GM19438 (cell line): ENCODE measurements around the gene FHL2.

ENCODE experiments used
- ATAC-seq: cut with Tn5 transposase; IDR thresholded peaks from one replicate; pipeline ENCODE4 v1.9.1; 2021; ENCODE audit warnings: low read depth; ENCODE audit not compliant: unreplicated experiment

Gene FHL2

DNA sequence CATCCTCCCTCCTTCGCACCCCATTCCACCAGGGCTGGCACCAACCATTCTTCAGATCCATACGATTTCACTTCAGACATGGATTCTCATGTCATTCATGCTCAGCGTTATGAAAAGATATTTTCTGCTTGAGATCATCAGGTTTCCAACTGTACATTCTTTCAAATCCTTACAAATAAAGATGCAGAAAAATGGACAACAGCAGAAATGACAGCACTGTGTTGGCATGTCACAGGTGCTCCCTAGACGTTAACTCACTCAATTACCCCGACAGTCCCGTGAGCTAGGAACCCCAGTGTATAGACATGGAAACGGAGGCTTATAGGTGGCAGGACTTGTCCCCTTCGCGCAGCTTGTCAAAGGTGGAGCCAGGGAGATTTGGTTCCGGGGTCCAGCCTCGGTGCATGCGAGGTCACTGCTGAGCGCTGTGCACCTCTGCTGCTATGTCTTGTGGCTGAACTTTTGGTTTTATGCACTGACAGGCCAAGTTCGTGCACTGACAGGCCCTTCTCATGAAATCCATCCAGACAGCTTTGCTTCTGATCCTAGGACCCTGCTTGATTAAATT lies 17.7 kb downstream of the FHL2 start:
- no peak for ATAC-seq

DNA sequence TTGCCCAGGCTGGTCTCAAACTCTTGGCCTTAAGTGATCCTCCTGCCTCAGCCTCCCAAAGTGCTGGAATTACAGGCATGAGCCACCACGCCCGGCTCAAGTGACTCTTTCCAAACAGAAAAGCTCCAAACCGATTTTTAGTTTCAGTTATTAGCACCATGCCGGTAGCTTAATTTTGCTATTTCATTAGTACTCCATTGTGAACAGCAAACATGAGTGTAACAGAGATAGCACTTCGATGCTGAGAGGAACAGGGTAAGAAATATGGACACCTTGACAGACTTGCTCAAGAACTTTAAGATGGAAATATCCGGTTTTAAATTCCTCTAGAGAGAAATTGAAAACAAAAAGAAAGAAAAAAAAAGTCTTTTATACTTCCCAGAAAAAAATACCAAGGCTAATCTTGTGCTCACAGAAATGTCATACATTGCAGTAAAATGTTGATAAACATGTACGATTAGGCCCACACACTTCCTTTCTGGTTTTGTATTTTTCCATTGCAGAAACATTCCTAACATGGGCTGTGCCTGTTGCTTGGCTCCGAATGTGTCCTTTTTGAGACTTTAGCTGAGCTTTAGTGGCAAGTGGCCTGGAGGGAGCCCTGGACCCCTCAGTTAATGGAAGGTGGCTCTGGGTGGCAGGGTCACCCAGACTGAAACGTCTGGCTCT lies 18.3 kb downstream of the FHL2 start:
- ATAC-seq = no peak

DNA sequence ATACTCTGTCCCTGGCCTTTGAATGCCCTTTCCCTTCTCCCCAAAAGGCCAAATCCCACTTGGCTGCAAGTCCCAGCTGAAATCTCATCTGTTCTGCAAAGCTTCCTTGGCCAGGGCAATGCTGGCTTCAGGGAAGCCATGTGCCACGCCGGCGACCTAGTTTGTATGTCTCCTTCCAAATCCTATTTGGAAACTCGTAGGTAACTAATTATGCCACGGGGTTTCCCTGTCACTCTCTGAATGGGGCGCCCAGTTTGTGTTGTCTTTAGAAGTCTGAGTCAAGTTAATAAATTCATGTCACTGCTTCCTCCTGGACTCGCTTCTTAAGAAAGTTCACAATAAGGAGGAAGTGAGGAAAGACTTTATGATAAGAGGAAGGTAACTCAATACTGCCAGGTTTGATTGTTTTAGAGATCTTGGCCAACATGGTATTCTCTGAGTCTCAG lies 19.1 kb downstream of the FHL2 start:
- ATAC-seq = no peak

DNA sequence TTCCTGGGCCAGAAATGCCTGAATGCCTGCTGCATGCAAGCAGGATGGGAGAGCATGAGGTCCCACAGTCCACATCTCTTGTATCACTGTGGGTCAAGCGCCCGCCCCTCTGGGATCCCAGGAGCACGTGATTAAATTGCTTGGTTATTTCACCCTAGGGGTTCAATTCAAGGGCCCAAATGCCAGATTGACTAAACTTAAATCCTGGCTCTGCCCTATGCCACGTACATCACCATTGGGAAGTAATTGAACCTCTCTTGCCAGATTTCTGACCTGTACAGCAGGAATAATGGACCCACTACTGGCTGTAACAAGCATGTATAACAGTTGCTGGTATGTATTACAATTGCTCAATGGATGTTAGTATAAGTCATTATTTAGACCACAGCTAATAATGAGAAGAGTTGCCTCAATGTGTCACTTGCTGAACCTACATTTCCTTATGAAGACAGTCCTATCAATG lies 19.9 kb downstream of the FHL2 start:
- no peak for ATAC-seq

DNA sequence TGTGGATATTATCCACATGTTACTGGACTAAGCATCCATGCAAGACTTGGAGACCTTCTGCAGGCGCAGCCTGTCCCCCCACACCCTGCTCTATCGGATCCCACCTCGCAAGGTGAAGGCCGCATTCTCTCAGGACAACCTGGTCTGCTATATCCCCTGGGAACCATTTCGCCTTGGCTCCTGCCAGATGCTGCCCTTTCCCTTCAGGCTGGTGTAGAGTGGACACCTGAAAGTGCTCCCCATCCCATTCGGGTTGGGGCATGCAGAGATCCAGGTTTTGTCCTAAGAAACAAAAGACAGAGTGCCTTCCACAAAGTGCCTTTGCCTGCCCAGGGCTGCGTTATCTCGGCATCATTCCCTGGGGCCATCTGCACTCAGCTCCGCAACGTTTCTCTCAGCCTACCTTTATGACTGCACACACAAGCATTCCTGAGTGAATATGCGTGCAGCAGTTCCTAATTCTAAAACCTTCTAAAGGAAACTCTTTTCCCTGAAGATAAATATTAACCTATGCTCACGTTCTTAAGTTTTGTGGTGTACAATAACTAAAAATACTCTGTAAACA lies 20.5 kb downstream of the FHL2 start:
- ATAC-seq = no peak

DNA sequence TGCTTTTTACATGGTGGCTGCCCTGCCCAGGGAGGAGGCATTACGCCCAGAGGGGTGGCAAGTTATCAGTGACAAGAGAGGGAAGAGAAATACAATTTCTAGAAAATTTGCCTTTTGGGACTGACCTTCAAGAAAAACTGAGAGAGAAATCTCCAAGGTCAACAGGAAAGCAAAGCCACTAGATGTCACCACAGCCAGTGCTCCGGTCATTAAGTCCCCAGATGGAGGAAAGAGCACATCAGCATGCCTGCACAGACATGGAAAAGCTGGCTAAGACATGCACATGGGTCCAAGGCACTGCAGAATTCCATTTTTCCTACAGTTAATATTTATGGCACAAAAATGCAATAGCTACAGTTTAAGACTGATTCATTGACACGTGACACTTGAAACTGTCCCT lies 21.0 kb downstream of the FHL2 start:
- no peak for ATAC-seq

DNA sequence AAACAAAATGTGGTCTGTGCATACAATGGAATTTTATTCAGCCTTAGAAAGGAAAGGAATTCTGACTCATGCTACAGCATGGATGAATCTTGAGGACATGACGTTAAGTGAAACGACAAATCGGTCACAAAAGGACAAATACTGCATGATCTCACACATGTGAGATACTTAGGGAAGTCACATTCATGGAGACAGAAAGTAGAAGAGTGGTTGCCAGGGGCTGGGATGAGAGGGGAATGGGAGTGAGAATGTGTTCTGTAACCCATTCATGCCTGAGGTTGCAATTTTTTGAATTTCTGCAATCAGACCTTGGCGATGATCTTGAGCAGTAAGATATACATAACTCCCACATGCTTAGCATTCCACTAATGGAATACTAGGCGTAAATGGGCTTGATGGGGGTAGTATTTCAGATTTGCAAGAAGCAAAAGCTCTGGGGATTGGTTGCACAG lies 22.0 kb downstream of the FHL2 start:
- no peak for ATAC-seq

DNA sequence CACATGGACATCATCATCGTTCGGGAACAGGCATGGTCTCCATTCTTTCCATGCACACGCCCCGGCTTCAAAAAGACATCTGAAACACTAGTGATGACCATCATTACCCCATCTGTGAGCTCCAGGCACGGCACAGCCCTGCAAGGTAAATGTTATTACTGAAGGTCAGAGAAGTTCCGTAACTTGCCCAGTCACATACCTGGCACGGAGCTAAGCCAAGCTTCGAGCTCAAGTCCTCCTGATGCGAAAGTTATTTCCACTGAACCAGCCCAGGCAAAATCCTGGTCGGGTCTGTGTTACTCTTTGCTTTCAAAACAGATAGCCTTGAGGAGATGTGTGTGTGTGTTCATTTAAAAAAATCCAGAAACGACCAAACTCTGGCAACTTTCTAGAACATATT lies 22.8 kb downstream of the FHL2 start:
- no peak for ATAC-seq

DNA sequence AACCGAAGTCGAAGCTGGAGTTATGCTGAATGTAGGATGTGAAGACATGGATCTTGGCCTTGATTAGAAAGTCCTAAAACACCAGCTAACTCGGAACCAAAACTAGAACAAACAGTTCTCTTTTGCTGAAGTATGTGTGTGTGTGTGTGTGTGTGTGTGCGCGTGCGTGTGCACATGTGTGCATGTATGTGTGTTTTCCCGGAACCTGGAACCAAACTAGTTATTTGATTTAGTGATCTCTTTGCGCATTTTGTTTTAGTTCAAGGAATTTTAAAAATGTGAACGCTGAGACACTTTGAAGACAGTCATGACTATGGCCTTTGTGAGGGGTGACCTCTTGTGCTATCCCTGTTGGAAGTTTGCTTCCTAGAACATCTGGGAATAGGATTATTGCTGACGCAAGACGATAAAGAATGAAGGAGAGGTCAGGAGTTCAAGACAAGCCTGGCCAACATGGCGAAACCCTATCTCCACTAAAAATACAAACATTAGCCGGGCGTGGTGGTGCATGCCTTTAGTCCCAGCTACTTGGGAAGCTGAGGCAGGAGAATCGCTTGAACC lies 23.8 kb downstream of the FHL2 start:
- no peak for ATAC-seq

DNA sequence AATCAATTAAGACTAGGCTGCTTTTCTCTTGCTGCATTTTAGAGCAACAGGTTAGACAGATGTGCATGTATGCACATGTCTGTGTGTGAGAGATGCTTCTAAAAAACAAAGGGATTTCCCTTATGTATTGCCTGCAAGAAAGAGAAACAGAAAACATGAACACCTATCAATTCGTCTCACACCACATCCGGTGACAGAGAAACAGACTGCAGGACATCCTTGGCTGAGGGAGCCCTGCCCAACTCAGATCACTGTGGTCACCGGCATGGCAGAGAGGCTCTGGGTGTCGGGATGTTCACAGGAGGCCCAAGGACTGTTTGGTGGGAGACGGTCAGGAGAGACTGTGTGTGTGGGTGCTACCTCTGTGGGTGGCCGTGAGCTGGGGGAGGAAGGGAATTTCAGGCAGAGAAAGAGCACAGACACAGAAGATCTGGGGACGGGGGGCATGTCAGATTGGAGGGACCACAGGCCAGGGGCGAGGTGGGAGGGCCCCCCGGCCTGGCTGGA lies 24.9 kb downstream of the FHL2 start:
- peak; percentile 87 for ATAC-seq

DNA sequence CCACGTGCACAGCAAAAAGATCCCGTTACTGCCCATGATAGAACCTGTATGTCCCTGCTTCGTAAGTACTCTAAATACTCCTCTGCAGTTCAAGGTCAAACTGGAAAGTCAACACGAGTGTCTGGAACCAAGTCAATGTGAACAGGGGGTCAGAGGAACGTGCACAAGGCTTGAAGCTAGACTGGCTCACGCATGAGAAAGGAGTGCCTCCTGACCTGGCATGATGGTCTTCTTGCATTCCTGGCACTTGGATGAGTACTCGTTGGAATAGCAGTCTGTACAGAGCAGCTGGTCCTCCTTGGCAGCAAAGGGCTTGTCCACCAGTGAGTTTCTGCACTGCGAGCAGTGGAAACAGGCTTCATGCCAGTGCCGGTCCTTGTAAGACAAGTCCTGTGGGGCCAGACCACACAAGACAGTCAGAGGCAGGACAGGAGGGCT lies 25.5 kb downstream of the FHL2 start:
- ATAC-seq = no peak

DNA sequence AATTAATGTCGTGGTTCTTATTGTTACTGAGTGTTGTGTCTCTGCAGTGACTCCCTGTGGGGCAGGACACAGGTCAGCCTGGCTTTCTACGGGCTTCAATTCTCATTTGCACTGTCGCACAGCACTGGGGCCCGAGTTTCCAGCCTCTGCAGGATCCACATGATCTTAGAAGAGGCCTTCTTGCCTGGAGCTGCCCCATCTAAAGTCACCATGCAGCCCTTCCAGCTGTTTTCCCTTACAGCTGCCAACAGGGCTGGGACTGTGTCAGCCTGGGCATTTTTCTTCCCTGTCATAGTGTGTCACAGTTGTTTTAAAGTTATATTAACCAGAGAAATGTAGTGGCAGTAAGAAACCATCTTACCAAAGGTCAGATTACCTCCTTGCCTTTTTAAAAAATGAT lies 27.0 kb downstream of the FHL2 start:
- no peak for ATAC-seq

DNA sequence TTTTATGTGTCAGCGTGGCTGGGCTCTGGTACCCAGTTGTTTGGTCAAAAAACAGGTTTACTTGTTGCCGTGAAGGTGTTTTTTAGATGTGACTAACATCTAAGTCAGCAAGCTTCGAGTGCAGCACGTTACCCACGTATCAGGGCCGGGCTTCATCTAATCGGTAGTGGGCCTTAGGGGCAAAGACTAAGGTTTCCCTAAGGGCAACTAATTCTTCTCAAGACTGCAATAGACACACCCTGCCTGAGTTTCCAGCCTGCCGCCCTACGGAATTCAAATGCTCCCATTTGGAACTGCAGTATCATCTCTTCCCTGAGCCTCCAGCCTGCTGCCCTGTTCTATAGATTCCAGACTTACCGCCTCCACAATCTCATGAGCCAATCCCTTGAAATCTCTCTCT lies 27.7 kb downstream of the FHL2 start:
- no peak for ATAC-seq

DNA sequence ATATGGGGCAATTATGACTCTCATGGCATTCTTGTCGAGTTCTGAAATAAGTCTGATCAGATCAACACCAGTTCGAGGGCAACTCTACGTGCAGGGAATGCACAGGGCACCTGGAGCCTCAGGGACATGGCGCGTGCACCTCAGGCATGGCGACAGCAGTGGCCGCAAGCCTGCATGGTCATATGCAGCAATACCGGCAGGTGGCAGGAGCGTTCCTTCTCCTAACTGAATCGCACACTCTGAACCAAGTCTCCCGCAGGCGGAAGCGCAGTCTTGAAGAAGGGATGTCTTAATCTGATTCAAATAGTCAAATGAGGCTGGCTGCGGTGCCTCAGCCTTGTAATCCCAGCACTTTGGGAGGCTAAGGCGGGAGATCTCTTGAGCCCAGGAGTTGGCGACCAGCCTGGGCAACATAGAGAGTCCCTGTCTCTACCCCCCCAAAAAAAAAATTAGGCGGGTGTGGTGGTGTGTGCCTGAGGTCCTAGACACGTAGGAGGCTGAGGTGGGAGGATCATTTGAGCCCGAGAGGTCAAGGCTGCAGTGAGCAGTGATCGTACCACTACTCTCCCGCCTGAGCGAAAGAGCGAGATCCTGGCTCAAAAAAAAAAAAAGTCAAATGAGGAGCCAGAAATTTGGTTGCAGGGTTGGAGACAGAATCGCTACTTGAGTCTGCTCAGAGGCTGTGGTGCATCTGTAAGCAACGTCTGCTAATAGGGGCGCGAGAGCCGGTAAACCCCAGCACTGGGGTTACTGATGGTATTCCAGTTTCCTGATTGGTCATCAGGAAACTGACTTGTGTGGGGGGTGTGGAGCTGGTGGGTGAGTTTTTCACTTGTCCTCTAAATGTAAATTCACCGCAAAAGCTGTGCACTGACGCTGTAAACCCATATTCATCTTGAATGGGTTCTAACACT lies 28.8 kb downstream of the FHL2 start:
- peak; percentile 91 for ATAC-seq

DNA sequence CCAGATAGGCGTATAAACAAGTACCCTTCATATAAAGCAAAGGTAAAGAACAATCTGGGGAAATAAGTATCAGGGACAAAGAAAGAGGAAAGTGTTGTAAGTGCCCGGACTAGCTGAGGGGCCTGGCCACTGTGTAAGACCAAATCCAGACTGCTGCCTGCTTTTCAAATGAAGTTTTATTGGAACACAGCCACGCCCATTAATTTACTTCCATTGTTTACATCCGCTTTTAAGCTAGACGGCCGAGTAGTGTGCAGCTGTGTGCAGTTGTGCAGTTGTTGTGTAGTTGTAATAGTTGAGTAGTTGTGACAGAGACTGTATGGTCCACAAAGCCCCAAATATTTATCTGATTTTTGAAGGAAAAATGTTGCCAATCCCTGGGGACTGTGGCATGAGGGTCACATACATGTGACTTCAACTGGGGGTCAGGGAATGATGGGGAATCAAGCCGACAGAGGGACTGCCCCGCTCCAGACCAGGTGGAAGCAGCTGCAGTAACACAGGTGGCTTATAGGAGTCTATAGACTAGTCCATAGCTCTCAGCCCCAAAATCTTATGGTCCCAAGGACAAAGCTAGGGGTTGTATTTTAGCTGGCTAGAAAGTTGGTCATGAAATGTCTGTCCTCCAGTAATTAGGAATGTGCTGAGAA lies 30.0 kb downstream of the FHL2 start:
- ATAC-seq = no peak

DNA sequence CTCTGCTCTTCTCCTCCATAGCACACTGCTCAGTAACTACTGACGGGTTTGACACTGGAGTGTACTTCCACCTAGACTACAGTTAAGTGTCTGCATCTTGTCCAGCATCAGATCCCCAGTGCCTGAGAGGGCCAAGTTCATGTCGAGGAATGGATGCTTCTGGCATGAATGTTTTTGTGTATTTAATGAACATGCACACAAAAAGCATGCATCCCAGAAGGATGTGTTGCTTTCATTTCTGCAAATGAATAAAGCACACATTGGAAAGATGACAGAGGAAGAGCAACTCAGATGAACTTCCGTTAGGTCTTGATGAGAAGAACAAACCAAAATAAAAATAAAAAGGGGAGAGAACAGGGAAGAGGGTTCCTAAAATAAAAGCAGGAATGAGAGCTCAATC lies 33.6 kb downstream of the FHL2 start:
- ATAC-seq = no peak

DNA sequence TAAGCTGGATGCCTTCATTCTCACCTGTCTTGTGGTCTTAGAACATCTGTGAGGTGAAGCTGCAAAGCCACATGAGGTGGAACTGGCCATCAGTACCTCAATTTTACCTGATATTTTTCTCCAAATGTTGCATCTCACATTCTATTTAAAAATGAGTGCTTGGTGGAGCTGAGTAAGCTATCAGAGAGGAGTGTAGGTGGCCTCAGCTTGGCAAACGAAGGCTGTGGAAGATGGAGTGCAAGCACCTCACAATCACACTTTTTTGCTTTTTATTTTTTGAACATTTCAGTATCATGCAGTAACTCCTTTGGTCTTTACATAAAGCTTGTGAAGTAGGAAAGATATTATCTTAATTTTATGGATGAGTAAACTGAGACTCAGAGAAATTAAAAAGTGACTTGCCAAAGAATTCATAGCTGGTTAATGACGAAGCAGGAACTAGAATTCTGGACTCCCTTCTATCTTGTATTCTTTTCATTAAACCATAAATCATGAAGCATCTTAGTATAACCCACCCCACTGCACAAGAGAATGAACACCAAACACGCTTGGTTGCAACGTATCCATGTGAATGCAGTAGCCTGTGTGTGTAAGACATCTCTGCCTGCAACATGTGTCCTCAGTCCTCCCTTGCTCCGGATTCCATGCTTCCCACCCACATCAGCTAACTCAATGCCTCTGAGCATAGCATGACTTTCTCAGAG lies 34.3 kb downstream of the FHL2 start:
- no peak for ATAC-seq

DNA sequence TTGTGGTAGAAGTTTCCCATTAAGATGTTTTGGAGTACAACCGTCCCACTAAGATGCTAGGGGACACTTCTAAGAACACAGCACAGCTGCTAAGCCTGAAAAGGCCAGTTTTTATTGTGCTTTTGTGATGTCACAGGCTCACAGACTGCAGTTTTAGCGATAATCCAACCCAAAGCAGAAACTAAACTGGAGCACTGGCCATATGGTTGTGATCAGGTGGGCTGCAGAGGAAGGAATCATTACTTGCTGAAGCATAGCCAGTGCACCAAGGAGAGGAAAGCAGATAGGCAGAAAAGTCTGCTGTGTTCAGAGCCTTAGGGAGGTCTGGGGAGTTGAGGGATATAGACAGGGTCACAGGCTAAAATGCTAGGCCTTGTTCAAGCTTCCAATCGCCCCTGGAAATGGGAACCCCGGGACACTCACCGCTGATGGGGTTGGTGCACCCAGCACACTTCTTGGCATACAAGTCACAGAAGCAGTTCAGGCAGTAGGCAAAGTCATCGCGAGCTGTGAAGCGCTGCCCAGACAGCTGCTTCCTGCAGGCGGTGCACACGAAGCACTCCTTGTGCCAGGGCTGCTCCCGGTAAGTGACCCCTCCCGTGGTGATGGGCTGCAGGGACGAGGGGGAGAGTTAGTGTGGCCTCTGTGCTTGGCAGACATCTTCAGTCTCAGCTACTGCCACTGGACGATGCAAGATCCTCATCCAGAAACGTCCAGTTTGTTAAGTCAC lies 35.8 kb downstream of the FHL2 start:
- no peak for ATAC-seq
